NT2/D1 (cell line): ENCODE measurements around the gene UQCRQ.

Experiments
- YY1 ChIP-seq: IDR thresholded peaks from 2 replicates; pipeline ENCODE4 v1.6.1; 2011; ENCODE audit not compliant: insufficient read length, insufficient read depth
- ZNF274 ChIP-seq: IDR thresholded peaks from 2 replicates; pipeline ENCODE4 v1.6.1; 2011; ENCODE audit warnings: mild to moderate bottlenecking, low read depth, low read length

DNA sequence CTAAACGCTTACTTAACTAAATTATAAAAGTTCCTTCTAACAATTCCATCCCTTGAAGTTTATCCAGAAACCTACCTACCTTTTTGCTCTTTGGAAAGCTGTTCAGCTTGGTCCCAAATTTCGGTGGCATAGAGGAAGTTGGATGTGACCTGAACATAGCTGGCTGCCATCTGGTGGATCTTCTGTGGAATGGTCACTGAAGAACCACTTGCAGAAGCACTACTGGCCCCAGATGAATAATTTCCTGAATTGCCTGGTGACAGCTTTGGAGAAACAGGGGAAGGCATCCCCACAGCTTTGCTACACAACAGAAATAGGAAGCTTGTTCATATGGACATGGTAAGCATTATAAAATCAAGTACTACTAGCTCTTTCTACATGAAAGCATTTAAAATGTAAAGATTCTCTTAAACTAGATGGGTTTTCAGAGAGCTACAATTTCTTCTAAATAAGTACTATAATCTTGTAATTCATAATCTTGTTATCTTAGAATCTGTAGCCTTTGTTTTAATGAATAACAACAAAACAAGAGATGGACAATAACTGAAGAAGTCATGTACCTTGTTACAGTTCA lies 16.9 kb downstream of the UQCRQ start:
- TF ChIP-seq ZNF274 (no peak), YY1 (no peak)
